DND-41 (cell line): Measurements from ENCODE around the gene PRKRIP1.

Source experiments
- CTCF ChIP-seq: IDR thresholded peaks from 2 replicates; pipeline ENCODE4 v1.5.1; 2012; ENCODE audit warnings: borderline replicate concordance, low read length, moderate library complexity, mild to moderate bottlenecking; ENCODE audit not compliant: poor library complexity, severe bottlenecking; ENCODE audit errors: extremely low read depth
- EZH2 ChIP-seq: IDR thresholded peaks from 3 replicates; pipeline ENCODE4 v1.6.1; 2012; ENCODE audit warnings: borderline replicate concordance, low read depth, mild to moderate bottlenecking, moderate library complexity, low read length, inconsistent platforms; ENCODE audit not compliant: severe bottlenecking

GRCh38 chr7:102457352-102457924 lies 61.3 kb downstream of the PRKRIP1 start:
- TF ChIP-seq CTCF, result no peak
- TF ChIP-seq EZH2, result no peak
